ENCODE data around the gene MSRB1.

DNA sequence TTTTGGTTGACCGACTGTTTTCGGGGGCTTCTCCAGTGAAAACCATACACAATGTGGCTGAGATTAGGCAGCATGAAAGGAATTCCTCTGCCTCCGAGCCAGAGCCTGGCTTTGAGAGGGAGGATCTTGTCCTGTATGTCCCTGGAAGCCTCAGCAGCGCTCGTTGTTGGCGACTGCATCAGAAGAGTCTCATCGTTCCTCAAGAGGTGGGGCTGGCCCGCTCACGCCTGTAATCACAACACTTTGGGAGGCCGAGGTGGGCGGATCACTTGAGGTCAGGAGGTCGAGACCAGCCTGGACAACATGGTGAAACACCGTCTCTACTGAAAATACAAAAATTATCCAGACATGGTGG lies 39.8 kb downstream of the MSRB1 start:
- TF ChIP-seq, protein P1, sequence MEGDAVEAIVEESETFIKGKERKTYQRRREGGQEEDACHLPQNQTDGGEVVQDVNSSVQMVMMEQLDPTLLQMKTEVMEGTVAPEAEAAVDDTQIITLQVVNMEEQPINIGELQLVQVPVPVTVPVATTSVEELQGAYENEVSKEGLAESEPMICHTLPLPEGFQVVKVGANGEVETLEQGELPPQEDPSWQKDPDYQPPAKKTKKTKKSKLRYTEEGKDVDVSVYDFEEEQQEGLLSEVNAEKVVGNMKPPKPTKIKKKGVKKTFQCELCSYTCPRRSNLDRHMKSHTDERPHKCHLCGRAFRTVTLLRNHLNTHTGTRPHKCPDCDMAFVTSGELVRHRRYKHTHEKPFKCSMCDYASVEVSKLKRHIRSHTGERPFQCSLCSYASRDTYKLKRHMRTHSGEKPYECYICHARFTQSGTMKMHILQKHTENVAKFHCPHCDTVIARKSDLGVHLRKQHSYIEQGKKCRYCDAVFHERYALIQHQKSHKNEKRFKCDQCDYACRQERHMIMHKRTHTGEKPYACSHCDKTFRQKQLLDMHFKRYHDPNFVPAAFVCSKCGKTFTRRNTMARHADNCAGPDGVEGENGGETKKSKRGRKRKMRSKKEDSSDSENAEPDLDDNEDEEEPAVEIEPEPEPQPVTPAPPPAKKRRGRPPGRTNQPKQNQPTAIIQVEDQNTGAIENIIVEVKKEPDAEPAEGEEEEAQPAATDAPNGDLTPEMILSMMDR (IDR thresholded peaks at IDR 0.05), result no peak
- no peak for TF ChIP-seq POLR2A (IDR thresholded peaks at IDR 0.05)

All from Peyer's patch (tissue), 4 donors.